Measurements from ENCODE around the gene MRPS35.

GRCh38 chr12:27693403-27693802 lies 17.2 kb upstream of the MRPS35 start:
- TF ChIP-seq CTCF (IDR thresholded peaks at IDR 0.05) (no peak), EZH2 (IDR thresholded peaks at IDR 0.05; ENCODE audit: borderline replicate concordance, insufficient read depth, low read depth, low read length, poor library complexity, severe bottlenecking) (no peak)
